GM19324 (cell line): Measurements from ENCODE around the gene APOL4.
"Not testable (repeated sequence)": the region's sequence is repeated elsewhere in the genome, so short reads cannot be mapped to it uniquely, and the experiment has no call there.

Source experiments
- ATAC-seq: cut with Tn5 transposase; IDR thresholded peaks from one replicate; pipeline ENCODE4 v1.9.1; 2021; ENCODE audit warnings: mild to moderate bottlenecking, moderate library complexity; ENCODE audit not compliant: unreplicated experiment, low FRiP score

APOL4 gene, protein sequence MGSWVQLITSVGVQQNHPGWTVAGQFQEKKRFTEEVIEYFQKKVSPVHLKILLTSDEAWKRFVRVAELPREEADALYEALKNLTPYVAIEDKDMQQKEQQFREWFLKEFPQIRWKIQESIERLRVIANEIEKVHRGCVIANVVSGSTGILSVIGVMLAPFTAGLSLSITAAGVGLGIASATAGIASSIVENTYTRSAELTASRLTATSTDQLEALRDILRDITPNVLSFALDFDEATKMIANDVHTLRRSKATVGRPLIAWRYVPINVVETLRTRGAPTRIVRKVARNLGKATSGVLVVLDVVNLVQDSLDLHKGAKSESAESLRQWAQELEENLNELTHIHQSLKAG

GRCh38 chr22:36201630-36202319 is at the start of gene APOL4:
APOL4 (minus strand) TSS chr22:36201809; CDS start chr22:36201734, 75 bp downstream.
- ATAC-seq: no peak

DNA sequence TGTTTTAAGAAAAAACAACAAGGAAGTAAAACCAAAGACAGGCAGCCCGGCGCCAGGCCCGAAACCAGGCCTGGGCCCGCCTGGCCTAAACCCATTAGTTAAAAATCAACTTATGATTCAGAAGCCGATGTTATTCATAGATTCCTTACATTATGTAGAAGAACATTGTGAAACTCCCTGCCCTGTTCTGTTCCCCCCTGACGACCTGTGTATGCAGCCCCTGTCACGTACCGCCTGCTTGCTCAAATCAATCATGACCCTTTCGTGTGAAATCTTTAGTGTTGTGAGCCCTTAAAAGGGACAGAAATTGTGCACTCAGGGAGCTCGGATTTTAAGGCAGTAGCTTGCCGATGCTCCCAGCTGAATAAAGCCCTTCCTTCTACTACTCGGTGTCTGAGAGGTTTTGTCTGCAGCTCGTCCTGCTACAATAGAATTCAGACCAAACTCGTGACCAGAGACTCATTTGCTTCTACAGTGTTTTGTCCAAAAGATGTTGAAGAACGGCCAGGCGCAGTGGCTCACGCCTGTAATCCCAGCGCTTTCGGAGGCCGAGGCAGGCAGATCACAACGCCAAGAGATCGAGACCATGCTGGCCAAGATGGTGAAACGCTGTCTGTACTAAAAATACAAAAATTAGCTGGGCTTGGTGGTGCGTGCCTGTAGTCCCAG is 48.8 kb upstream of the APOL4 start:
- not testable (repeated sequence) for ATAC-seq

GRCh38 chr22:36249160-36249559 is 47.6 kb upstream of the APOL4 start:
- ATAC-seq: no peak

DNA sequence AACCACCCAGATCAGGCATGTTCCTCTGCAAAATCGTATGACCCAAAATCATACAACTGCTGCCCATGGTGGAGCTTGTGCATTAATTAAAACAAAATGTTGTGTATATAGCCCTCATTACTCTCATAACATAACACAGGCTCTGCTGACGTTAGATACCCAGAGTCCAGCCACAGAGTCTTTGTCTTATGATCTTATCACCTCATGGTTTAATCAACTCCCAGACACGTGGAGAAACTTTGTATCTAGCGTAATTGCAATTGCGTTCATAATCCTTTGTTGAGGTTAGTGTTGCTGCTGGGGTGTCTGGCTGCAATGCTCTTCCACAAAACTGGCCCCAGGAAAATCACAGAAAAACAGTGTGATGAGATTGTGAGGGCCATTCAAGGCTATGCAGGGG is 46.3 kb upstream of the APOL4 start:
- no peak for ATAC-seq

DNA sequence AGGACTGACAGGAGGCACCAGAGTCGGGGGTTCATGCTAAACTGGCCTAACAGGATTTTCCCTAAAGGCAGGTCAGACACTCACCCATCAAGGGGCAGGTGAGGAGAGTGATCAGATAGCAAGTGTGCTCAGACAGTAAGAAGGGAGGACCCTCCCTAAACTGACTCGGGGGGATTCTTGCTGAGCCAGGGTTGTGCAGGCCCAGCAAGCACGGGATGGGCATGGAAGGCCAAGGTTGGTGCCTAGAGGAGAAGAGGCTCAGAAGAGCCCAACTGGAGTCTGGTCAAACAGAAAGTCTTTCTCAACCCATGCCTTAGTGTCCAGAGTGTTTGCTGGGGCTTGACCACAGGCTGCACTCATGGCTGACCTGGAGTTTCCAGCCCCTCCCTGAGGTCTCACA is 45.1 kb upstream of the APOL4 start:
- ATAC-seq: no peak

GRCh38 chr22:36245805-36246356 is 44.3 kb upstream of the APOL4 start:
- no peak for ATAC-seq

DNA sequence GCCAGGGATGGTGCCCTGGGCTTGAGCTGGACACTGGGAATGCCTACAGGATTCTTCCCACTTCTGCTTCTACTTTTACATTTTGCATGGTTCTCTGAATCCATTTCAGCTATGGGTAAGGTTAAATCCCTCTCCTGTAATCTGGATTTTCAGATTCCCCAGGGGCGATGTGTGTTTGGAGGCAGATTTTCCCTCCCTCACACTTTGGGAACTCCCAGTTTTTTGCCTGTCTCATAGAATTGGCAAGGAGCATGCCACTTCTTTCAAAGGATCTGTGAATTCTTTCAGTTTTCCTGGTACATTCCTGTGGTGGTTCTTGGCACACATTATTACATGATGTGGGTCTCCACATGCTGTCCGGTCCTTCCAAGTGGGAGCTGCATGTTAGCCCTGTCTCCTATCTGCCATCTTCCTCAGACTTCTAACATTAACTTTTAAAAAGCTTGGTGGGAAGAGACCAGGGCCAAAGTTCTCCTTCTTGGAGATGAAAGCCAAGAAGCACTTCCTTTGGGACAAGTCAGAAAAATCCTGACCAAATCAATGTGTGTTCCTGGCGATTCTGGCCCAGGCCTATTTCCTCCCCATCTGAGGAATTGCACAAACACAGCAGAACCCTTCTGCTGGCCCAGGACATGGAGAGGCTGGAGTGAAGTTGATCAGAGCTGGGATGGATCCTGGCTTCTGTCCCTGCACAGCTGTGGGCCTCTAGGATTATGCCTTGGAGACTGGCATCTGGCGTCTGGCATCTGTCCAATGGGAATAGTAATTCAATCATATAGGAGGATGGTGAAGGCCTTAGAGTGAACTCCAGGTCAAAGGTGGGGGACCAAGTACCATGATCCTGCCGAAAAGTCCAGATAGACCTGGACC is 43.1 kb upstream of the APOL4 start:
- no peak for ATAC-seq

DNA sequence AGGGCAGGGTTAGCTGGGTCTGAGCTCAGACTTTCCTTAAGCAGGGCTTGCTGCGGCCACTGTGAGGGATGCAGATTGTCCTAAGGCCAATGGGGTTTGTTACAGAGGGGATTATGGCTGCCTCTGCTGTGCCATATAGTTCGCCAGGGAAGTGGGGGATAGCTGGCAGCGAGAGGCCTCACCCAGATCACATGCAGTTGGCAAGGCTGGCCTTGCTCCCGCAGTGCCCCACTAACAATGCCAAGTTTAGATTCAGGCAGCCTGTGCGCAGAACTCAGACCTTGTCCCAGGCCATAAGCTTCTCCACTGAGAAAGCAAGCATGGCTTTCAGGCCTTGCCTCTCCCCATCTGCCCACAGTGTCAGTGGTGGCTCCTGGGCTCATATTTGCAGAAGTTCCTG is 42.4 kb upstream of the APOL4 start:
- ATAC-seq: no peak

DNA sequence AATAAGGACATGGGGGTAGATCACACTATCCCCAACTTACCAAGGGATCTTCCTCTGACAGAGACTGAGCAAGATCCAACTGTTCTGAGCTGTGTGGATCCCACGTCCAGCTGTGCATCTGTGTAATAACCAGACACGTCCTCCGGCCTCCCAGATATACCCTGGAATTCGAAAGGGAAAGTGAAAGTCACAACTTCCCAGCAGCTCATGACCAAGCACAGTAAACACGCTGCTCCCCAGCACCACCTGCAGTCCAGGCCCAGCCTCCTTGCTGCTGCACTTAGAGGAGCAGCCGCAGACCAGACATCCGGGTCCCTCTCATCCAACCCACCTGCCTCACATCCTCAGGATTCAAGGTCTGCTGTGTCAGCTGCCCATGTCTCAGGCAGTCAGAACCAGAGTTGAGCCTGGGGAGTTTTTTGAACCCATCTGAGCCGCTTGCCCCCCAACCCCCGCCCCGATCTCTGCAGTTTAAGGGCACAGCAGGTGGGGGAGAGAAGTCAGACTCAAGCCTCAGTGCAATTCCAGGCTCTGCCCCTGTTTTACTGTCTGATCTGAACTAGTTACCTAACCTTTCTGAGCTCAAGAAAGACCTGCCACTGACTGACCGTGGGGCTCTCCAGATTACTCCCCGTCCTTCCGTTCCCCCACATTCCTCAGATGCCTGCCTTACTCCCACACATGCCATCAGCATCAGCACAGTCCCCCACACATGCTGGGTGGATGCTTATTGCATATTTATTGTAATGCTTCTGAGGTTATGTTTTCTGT is 38.0 kb upstream of the APOL4 start, which contains the start of gene APOL2:
APOL2 (minus strand) TSS at position 127 of the 771 bp plus-strand sequence. CDS start 6,365 bp downstream, outside the sequence.
- peak; percentile 87 for ATAC-seq

DNA sequence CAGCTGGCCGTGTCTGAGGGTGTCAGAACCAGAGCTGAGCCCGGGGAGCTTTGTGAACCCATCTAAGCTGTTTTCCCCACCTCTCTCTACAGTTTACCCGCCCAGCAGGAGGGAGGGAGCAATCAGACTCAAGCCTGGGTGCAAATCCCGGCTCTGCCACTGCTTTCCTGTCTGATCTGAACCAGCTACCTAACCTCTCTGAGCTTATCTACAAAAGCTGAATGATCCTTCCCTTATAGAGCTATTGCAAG is 37.5 kb upstream of the APOL4 start:
- ATAC-seq: peak; percentile 9

DNA sequence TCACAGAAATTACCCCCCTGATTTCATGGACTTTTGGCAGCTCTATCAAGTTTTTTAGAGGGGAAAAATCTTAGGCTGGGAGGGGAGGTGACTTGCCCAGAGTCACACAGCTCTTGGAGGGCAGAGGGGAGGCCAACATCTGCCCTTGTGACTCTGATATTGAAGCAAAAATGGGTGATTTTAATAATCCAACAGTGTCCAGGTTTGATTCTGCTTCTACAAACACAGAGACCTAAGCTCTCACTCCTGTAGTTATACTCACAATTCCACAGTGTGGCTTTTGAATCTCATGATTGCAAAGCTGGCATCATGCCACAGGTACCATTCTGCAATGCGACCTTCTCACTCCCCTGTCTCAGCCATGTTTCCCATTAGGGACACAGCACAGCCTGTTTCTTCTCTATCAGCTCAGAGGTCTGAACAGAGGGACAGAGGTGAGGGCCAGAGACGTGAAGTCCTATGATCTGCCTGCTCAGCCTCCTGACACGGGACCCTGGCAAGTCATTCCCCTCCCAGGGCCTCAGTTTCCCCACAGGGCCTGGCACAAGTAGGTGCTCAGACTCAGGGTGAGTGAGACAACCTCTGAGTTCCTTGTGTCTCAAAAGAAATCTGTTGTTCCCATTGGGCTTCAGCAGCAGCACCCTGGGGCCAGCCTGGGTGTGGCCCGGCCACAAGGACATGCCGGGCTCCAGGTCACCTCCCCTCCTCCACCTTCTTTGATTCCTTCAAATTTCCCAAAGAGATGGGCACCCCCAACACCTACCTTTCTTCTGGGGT is 37.0 kb upstream of the APOL4 start:
- ATAC-seq: no peak

DNA sequence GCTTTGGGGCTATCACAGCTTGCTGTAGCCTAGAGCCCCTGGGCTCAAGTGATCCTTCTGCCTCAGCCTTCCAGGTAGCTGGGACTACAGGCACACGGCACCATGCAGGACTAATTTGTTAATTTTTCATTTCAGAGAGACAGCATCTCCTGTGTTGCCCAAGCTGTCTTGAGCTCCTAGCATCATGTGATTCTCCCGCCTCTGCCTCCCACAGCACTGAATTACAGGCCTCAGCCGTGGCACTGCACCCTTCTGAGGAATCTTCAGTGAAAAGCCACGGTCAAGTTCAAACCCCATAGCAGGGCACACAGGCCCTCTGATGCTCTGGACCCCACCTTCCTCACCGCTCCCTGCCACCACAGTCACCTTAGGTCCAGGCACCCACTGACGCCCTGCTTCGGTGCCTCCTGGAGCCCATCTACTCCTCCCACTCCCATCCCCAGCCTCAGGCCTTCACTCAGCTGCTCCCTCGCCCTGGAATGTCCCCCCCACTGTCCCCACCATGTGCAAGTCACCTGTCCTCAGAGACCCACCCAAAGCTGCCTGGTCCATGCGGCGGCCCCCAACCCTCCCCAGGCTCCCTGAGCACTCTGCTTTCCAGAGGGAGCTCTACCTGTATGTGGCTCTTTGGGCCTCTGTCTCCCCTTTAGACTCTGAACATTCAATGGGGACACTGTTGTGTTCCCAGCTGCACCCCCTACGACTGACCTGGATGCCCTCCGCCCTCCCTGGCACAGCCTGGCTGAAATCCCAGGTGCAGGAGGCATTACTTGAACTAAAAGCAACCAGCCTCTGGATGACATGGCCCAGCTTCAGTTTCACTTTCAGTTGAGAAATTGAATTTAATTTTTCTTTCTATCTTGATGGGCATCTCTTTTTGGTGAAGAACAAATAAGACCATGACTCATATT is 36.1 kb upstream of the APOL4 start:
- no peak for ATAC-seq

GRCh38 chr22:36236388-36237319 is 35.0 kb upstream of the APOL4 start:
- no peak for ATAC-seq

DNA sequence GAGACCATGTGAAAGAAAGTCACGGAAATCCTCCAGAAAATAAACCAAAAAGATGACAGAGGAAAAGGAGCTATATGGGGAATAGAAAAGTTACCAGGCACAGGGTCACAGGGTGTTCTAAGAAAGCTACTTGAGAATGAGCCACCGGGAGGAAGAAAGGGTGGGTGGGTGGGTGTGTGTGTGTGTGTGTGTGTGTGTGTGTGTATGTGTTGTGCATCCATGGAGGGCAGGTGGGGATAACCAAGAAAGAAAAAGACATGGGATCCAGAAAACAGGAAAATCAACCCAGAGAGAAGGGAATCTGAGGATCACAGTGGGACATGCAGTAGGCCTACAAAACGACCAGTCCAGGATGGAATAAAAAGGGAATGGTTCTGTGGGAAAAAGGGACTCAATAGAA is 34.0 kb upstream of the APOL4 start:
- no peak for ATAC-seq

GRCh38 chr22:36234919-36235318 is 33.3 kb upstream of the APOL4 start:
- ATAC-seq: no peak

- ATAC-seq: no peak
These were observed 32.6 kb upstream of the APOL4 start for GRCh38 chr22:36234213-36234612.

DNA sequence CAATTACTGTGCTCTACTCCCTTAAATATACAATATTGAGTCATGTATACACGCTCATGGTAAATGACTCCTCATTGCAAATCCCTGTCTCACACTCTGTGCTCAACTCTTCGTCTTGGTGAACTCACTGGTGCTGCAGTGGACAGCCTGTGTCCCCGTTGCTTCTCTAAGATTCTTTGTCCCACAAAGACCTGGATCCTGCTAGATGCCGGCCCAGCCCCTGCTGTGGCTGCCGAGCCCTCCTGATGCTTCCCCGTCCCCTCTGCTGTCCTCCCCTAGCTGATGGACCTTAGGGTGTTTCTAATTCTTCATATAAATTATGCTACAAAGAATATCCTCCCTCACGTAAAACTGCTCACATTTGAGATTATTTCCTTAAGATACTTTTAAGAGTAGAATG is 32.2 kb upstream of the APOL4 start:
- no peak for ATAC-seq
